H1 (cell line): ENCODE results near the gene PLXNA4. TPM values are rescaled to one million over a fixed set of nuclear protein-coding genes. Genes with fewer than 3 reads are reported as not detected.

Source experiments
- EGR1 ChIP-seq: IDR thresholded peaks from 2 replicates; pipeline ENCODE4 v1.6.1; 2011; ENCODE audit warnings: low read depth, low read length, borderline replicate concordance
- EP300 ChIP-seq, 2 experiments: IDR thresholded peaks; 1 replicate in 1 of 2; 2 replicates in 1 of 2; pipeline ENCODE4 v1.6.1; 2011 to 2012; ENCODE audit warnings: low read depth in 2 of 2, low read length in 2 of 2, mild to moderate bottlenecking in 2 of 2, borderline replicate concordance in 1 of 2, inconsistent platforms in 1 of 2, moderate library complexity in 1 of 2
- EZH2 ChIP-seq: fragments of 200-600 bp; sonication (generic); IDR thresholded peaks from 2 replicates; pipeline ENCODE4 v1.7.1; 2012; ENCODE audit warnings: low read depth, mild to moderate bottlenecking, moderate library complexity, low read length, inconsistent platforms; ENCODE audit not compliant: severe bottlenecking
- RNF2 ChIP-seq: fragments of 200-900, 300-1000 bp; sonication (generic); IDR thresholded peaks from 2 replicates; pipeline ENCODE4 v1.7.1; 2016; ENCODE audit warnings: borderline replicate concordance, low read depth, mild to moderate bottlenecking, antibody characterized with exemption, low read length; ENCODE audit not compliant: poor library complexity, severe bottlenecking; ENCODE audit errors: missing control alignments
- SP2 ChIP-seq: IDR thresholded peaks from 2 replicates; pipeline ENCODE4 v1.6.1; 2012; ENCODE audit warnings: mild to moderate bottlenecking, low read length, inconsistent platforms
- SRF ChIP-seq: IDR thresholded peaks from 2 replicates; pipeline ENCODE4 v1.6.1; 2011; ENCODE audit warnings: mild to moderate bottlenecking, low read depth, low read length, moderate library complexity
- polyA plus RNA-seq, 7 experiments: library from polyadenylated mRNA; depleted of rRNA in 3 of 7; stranded (reverse) in 5 of 7; unstranded in 2 of 7; fragments of >200 nt in 5 of 7; fragments of 200-250 nt in 2 of 7; gene quantifications; 1 replicate in 5 of 7; 2 replicates in 1 of 7; 4 replicates in 1 of 7; pipeline versions ENCODE4 v1.2.1 to v1.2.3, GENCODE V29; 2011 to 2013; ENCODE audit warnings: missing spikeins in 2 of 7, mixed read lengths in 2 of 7
- total RNA-seq: library from RNA; stranded (reverse); fragmentation: NEBNext Ultra II Directional; extraction: Animal tissue kit (Norgen Biotek cat#: 25700); gene quantifications from 2 replicates; pipeline ENCODE4 v1.2.1, GENCODE V29; 2021
- TF ChIP-seq, protein P1 (sequence below), 3 experiments: IDR thresholded peaks; 1 replicate in 2 of 3; 2 replicates in 1 of 3; pipeline versions ENCODE4 v1.5.1 to v1.6.1; 2011; ENCODE audit warnings: low read length in 3 of 3, mild to moderate bottlenecking in 3 of 3, inconsistent platforms in 2 of 3, low read depth in 1 of 3, moderate library complexity in 1 of 3; ENCODE audit not compliant: insufficient read depth in 1 of 3; ENCODE audit errors: control extremely low read depth in 1 of 3
- TF ChIP-seq, protein P2 (sequence below): IDR thresholded peaks from 2 replicates; pipeline ENCODE4 v1.6.1; 2012; ENCODE audit warnings: inconsistent platforms

Gene PLXNA4
- total and polyA plus RNA-seq, 2 of the 8 experiments (the other 6 are each of a cell fraction or from before 2014, with no cell fraction given), result 0.76 to 0.79 TPM

DNA sequence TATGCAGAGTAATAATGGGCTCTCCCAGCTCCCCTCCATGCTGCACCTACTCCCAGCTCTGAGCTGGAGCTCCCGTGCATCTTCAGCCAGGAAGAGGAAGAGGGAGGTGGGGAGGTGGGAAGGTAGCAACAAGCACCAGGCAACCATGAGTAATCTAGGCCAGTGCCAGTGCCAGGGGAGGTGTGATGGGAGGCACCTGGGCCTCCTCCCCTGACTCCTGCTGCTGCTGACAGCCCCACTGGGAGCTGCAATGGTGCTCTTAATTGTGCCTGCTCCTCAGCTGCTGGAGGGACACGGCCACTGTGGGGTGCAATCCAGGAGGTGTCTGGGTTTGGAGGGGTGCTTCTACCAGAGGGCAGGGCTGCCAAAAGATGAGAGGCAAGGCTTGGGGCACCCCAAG lies 243.0 kb downstream of the PLXNA4 start (continued):
- TF ChIP-seq, protein P1, sequence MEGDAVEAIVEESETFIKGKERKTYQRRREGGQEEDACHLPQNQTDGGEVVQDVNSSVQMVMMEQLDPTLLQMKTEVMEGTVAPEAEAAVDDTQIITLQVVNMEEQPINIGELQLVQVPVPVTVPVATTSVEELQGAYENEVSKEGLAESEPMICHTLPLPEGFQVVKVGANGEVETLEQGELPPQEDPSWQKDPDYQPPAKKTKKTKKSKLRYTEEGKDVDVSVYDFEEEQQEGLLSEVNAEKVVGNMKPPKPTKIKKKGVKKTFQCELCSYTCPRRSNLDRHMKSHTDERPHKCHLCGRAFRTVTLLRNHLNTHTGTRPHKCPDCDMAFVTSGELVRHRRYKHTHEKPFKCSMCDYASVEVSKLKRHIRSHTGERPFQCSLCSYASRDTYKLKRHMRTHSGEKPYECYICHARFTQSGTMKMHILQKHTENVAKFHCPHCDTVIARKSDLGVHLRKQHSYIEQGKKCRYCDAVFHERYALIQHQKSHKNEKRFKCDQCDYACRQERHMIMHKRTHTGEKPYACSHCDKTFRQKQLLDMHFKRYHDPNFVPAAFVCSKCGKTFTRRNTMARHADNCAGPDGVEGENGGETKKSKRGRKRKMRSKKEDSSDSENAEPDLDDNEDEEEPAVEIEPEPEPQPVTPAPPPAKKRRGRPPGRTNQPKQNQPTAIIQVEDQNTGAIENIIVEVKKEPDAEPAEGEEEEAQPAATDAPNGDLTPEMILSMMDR (IDR thresholded peaks at IDR 0.05; ENCODE audit: control extremely low read depth in 1 of 3, insufficient read depth in 1 of 3, low read depth in 1 of 3, low read length in 3 of 3), result no peak
- TF ChIP-seq EZH2 (no peak), RNF2 (no peak), EGR1 (no peak), SRF (no peak), SP2 (no peak), EP300 (IDR thresholded peaks at IDR 0.05; ENCODE audit: borderline replicate concordance in 1 of 2, low read depth in 2 of 2, low read length in 2 of 2) (no peak)
- TF ChIP-seq, protein P2, sequence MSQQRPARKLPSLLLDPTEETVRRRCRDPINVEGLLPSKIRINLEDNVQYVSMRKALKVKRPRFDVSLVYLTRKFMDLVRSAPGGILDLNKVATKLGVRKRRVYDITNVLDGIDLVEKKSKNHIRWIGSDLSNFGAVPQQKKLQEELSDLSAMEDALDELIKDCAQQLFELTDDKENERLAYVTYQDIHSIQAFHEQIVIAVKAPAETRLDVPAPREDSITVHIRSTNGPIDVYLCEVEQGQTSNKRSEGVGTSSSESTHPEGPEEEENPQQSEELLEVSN, result no peak
